ENCODE measurements around the gene MYL4.
"Not testable (repeated sequence)": the region's sequence is repeated elsewhere in the genome, so short reads cannot be mapped to it uniquely, and the experiment has no call there.

The MYL4 gene

GRCh38 chr17:47208744-47209488 is at the start of gene MYL4:
Gene MYL4 (plus strand): TSS chr17:47209348. CDS start chr17:47209423, 75 bp downstream.
- no peak for TF ChIP-seq ZFX (IDR thresholded peaks at IDR 0.05)
- no peak for TF ChIP-seq CTCF (conservative IDR thresholded peaks at IDR 0.05)
- H3K27ac ChIP-seq, result no peak within 1 kb of the TSS

GRCh38 chr17:47162013-47162622 is 47.0 kb upstream of the MYL4 start:
- H3K27ac ChIP-seq, result no peak overlapping the region
- TF ChIP-seq ZFX (IDR thresholded peaks at IDR 0.05), result no peak
- TF ChIP-seq CTCF (conservative IDR thresholded peaks at IDR 0.05), result no peak

GRCh38 chr17:47164263-47164662 is 44.9 kb upstream of the MYL4 start:
- no peak overlapping the region for H3K27ac ChIP-seq
- TF ChIP-seq ZFX (IDR thresholded peaks at IDR 0.05), result no peak
- no peak for TF ChIP-seq CTCF (conservative IDR thresholded peaks at IDR 0.05)

DNA sequence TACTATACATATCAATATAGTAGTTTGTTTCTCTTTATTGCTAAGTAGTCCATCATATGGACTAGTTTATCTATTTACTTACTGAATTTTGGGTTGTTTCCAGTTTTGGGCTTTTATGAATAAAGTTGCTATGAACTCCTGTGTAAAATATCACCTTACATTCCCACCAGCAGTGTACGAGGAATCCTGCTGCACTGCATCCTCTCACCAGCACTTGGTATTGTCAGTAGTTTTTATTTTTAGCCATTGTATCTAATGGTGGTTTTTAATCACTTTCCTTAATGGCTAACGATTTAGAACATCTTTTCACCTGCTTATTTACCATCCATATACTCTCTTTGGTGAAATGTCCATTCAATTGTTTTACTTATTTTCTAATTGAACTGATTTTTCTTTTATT is 44.0 kb upstream of the MYL4 start:
- TF ChIP-seq CTCF (conservative IDR thresholded peaks at IDR 0.05) (no peak), ZFX (IDR thresholded peaks at IDR 0.05) (no peak)
- no peak overlapping the region for H3K27ac ChIP-seq

DNA sequence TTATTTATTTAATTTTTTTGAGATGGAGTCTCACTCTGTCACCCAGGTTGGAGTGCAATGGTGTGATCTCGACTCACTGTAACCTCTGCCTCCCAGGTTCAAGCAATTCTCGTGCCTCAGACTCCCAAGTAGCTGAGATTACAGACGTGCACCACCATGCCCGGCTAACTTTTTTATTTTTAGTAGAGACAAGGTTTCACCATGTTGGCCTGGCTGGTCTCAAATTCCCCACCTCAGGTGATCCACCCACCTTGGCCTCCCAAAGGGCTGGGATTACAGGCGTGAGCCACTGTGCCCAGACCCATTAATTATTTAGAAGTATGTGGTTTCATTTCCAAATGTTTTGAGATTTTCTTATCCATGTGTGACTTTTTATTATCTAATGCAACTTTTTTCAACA is 42.3 kb upstream of the MYL4 start:
- not testable (repeated sequence) for H3K27ac ChIP-seq

DNA sequence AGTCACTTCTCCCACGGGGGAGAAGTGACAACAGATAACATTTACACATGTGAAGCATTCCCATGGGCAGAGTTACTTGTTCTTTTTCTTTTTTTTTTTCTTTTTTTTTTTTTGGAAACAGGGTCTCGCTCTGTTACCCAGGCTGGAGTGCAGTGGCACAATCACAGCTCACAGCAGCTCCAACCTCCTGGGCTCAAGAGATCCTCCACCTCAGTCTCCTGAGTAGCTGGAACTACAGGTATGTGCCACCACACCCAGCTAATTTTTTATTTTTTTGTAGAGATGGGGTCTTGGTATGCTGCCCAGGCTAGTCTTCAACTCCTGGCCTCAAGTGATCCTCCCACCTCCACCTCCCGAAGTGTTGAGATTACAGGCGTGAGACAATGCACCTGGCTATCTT is 40.3 kb upstream of the MYL4 start:
- not testable (repeated sequence) for H3K27ac ChIP-seq

DNA sequence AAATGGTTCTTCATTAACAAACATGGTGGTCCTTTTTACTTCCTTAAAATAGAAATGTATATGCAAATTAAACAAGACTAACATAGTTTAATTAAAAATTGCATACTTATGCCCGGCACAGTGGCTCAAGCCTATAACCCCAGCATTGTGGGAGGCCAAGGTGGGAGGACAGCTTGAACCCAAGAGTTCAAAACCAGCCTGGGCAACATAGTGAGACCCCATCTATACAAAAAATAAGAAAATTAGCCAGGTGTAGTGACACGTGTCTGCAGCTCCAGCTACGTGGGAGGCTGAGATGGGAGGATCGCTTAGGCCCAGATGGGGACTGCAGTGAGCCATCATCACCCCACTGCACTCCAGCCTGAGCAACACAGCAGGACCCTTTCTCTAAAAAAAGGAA is 38.4 kb upstream of the MYL4 start:
- H3K27ac ChIP-seq, result no peak overlapping the region
- TF ChIP-seq CTCF (conservative IDR thresholded peaks at IDR 0.05) (no peak), ZFX (IDR thresholded peaks at IDR 0.05) (no peak)

- no peak overlapping the region for H3K27ac ChIP-seq
- TF ChIP-seq CTCF (conservative IDR thresholded peaks at IDR 0.05) (no peak), ZFX (IDR thresholded peaks at IDR 0.05) (no peak)
Observed at GRCh38 chr17:47172696-47173565, 36.2 kb upstream of the MYL4 start.

GRCh38 chr17:47174823-47175222 is 34.3 kb upstream of the MYL4 start:
- H3K27ac ChIP-seq, result not testable (repeated sequence)
